HG03442 (cell line): ENCODE results near the gene HSPG2.
"Not testable (repeated sequence)": the region's sequence is repeated elsewhere in the genome, so short reads cannot be mapped to it uniquely, and the experiment has no call there.

Source experiments
- ATAC-seq: cut with Tn5 transposase; IDR thresholded peaks from one replicate; pipeline ENCODE4 v1.9.1; 2021; ENCODE audit warnings: mild to moderate bottlenecking, moderate library complexity; ENCODE audit not compliant: unreplicated experiment

HSPG2 gene

GRCh38 chr1:21813542-21813941, 123.6 kb downstream of the HSPG2 start:
- ATAC-seq, result no peak

GRCh38 chr1:21811875-21812305, 125.2 kb downstream of the HSPG2 start, which contains the start of gene LDLRAD2:
Gene LDLRAD2 (plus strand): TSS chr1:21812265. CDS start chr1:21812452, 187 bp downstream.
- no peak for ATAC-seq

GRCh38 chr1:21804536-21804935, 132.6 kb downstream of the HSPG2 start:
- no peak for ATAC-seq

GRCh38 chr1:21801100-21801499, 136.0 kb downstream of the HSPG2 start:
- ATAC-seq, result no peak

- no peak for ATAC-seq
Measured at GRCh38 chr1:21799730-21800129, 137.4 kb downstream of the HSPG2 start.

- no peak for ATAC-seq
Measured at GRCh38 chr1:21795075-21795474, 142.0 kb downstream of the HSPG2 start.

GRCh38 chr1:21794656-21795055, 142.5 kb downstream of the HSPG2 start:
- ATAC-seq, result no peak

GRCh38 chr1:21793104-21793503, 144.0 kb downstream of the HSPG2 start:
- ATAC-seq, result no peak

GRCh38 chr1:21786640-21787039, 150.5 kb downstream of the HSPG2 start:
- no peak for ATAC-seq

GRCh38 chr1:21785764-21786163, 151.3 kb downstream of the HSPG2 start:
- ATAC-seq, result not testable (repeated sequence)

- peak; percentile 52 for ATAC-seq
Measured at GRCh38 chr1:21783679-21784603, 153.2 kb downstream of the HSPG2 start.

GRCh38 chr1:21782868-21783678, 154.0 kb downstream of the HSPG2 start, which contains the start of gene USP48:
Gene USP48 (minus strand): TSS chr1:21783149. CDS start chr1:21782957, 192 bp downstream.
- ATAC-seq, result peak; percentile 64

GRCh38 chr1:21782349-21782867, 154.7 kb downstream of the HSPG2 start:
- peak; percentile 16 for ATAC-seq

- ATAC-seq, result peak; percentile 13
Measured at GRCh38 chr1:21781815-21782348, 155.2 kb downstream of the HSPG2 start.

GRCh38 chr1:21779613-21780521, 157.2 kb downstream of the HSPG2 start:
- ATAC-seq, result peak; percentile 27

- ATAC-seq, result no peak
Measured at GRCh38 chr1:21778405-21778727, 158.7 kb downstream of the HSPG2 start.

GRCh38 chr1:21776925-21777324, 160.2 kb downstream of the HSPG2 start:
- ATAC-seq, result not testable (repeated sequence)

GRCh38 chr1:21775985-21776562, 161.0 kb downstream of the HSPG2 start:
- no peak for ATAC-seq

GRCh38 chr1:21775550-21775914, 161.6 kb downstream of the HSPG2 start:
- no peak for ATAC-seq
